HG03558 (cell line): ENCODE measurements around the gene MAP1B.
"Not testable (repeated sequence)": the region's sequence is repeated elsewhere in the genome, so short reads cannot be mapped to it uniquely, and the experiment has no call there.

Experiments used
- ATAC-seq: cut with Tn5 transposase; IDR thresholded peaks from one replicate; pipeline ENCODE4 v1.9.1; 2021; ENCODE audit warnings: moderate number of reproducible peaks; ENCODE audit not compliant: unreplicated experiment; ENCODE audit errors: extremely low read depth

Gene MAP1B

GRCh38 chr5:72157625-72157962 is 50.3 kb downstream of the MAP1B start:
- ATAC-seq = no peak

- ATAC-seq = no peak
Observed at GRCh38 chr5:72159501-72159911, 52.2 kb downstream of the MAP1B start.

- ATAC-seq = no peak
Observed at GRCh38 chr5:72160329-72160728, 53.1 kb downstream of the MAP1B start.

DNA sequence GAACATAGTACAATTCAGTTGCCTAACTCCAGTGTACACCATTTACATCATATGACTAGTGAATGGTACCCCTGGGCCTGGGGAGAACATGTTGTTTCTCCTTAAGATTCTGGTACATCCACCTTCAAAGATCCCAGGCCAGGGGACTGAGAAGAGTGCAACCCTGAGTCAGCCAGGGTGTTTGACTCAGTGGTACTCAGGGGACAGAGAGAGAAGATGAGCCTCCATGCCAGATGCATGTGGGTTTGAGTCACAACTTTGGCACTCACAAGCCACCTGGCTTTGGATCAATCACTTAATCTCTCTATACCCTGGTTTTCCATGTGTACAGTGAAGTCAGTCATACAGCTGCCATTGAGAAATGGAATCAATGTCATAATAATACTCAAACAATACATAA is 53.7 kb downstream of the MAP1B start:
- no peak for ATAC-seq

GRCh38 chr5:72161951-72162350 is 54.7 kb downstream of the MAP1B start:
- ATAC-seq = no peak

- no peak for ATAC-seq
Observed at GRCh38 chr5:72163349-72163983, 56.2 kb downstream of the MAP1B start.

DNA sequence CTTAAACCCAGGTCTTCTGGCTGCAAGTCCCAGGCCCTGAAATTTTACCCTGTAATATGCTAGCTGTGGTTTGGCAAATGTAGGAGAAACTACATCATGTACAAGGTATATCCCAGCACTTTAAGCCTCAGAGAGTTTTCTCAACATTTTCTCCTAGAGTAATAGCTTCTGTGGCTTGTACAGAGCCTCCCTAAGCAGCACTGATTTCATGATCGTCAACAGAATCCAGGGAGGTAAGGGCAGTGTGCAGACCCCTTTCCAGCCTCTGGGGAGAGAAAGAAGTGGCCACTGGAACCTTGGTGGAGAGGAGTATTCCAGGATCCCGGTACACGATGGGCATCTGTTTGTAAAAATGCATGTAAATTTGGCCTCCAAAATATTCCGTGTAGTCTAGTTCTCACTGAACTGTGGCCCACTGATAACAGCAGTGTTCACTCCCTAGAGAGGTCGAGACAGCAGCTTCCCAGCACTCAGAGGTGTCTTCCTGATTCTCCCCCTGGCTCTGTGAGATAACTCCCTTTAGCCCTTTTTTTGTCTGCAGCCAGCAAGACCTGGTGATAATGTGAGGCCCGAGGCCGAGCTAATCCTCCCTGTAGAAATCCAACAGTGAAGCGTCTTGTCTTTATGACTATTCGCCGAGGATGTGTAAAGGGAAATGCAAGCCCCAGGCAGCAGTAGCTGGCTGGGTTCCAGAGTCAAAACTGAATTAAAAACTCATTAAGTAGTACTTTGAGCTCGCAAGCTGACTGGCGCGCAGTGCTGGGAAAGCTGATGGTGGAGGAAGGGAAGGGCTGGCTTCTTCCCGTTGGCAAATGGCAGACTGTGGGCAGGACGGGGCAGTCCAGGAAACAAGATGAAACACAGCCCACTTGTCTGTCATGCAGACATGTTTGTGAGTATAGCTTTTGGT is 59.0 kb downstream of the MAP1B start:
- ATAC-seq = no peak

DNA sequence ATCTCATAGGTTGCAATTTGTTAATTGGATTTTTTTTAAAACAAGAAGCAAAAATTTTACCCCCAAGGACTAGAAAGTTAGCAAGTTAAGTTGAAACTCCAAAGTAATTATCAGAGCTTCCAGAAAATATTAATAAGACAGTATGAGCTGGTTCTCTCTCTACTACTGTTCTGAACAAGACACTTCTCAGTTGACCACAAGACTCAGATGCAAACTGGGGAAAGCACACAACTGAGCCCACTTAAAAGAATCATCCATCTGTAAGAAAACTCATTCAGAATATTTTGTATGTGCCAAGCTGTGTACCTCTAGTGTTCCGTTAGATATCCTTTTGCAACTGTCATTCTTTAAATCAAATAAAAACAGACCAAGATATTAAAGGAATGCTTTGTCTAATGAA is 60.0 kb downstream of the MAP1B start:
- no peak for ATAC-seq

GRCh38 chr5:72167804-72168203 is 60.5 kb downstream of the MAP1B start:
- ATAC-seq = no peak

GRCh38 chr5:72170101-72170500 is 62.8 kb downstream of the MAP1B start:
- ATAC-seq = no peak

- ATAC-seq = not testable (repeated sequence)
Observed at GRCh38 chr5:72171181-72171580, 63.9 kb downstream of the MAP1B start.

DNA sequence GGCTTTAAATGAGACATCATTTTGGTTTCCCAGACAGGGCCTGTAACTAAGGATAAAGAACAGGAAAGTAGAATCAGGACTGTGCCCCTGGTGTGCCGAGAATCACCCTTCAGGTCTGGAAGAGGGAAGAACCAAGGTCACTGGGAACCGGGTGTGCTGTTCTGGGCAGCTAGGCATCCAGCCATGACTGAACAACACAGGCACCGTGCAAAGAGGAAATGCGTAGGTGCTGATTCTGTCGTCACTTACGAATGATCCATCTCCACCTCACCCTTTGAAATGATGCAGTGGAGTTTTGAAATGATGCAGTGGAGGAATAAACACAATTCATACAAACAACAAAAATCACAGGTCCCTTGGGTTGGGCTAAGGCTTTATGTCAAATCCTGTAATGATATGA is 64.4 kb downstream of the MAP1B start:
- ATAC-seq = no peak

DNA sequence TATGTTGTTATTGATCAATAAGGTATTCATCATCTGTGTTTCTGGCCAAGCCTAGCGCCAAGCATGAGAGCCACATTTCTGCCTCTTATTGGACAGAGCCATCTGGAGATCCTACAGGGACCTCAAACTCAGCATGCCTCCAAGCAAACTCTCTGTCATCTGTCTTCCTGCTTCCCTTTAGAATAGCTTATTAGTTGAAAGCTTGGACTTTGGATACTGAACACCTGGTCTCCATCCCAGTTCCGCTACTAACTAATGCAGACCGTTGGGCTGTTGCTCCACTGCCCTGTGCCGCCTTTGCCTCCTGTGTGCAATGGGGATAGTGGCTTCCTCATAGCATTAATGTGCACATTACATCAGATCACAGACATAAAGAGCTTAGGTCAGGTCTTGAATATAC is 65.5 kb downstream of the MAP1B start:
- ATAC-seq = no peak

GRCh38 chr5:72177538-72177937 is 70.3 kb downstream of the MAP1B start:
- no peak for ATAC-seq

GRCh38 chr5:72179028-72179815 is 71.9 kb downstream of the MAP1B start:
- no peak for ATAC-seq

- no peak for ATAC-seq
Observed at GRCh38 chr5:72179816-72180440, 72.7 kb downstream of the MAP1B start.

- no peak for ATAC-seq
Observed at GRCh38 chr5:72180925-72181324, 73.7 kb downstream of the MAP1B start.

DNA sequence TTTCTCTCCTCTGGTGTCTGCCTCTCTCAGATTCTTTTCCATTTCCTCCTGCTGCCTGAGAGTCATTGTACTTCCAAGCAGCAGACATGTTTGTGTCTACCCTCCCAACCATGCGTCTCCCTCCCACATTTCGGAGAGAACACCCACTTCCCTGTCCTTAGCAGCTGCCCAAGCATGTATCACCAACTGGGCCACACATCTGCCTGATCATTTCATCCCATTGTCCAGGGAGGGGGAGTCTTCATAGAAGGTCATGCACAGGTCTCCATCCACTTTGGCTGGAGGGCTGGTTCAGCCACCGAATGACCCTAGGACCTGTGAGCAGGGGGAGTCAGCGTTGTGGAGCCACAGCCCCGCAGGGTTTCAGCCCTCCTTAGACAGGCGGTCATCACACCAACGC is 75.4 kb downstream of the MAP1B start:
- no peak for ATAC-seq

DNA sequence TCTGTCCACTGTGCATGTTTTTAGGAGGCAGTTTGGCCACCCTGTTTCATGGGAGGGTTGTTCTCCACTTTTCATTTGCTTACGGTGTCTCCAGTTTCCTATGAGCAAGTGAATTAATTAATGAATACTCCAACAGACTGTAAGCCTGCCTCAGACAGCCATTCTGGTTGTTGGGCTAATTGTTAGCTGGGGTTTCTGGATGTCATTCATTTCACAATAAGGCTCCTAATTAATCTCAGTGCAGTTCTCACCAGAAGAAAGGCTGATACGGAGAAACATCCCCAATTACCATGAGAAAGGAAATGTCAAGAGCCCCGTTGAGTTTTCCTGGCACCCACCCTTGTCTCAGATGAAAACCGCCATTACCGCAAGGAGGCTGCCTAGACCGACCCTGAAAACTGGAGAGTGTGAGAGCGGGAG is 75.8 kb downstream of the MAP1B start:
- ATAC-seq = no peak

DNA sequence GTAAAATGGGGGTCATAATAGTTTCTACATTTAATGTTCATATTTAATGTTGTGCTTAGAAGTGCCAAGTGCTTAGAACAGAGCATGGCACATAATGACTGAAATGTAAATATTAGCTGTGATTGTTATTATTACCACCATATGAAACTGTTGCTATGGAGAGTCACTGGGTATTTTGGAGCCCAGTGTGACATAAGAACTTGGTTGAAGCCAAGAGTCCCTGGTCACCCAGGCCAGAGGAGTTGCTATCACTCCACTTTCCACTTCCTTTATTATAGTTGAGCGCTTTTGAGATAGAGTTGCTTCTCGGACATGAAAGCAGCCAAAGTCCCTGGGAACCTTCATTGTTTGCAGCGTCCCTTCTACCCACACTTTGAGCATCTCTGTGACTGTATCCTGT is 77.1 kb downstream of the MAP1B start:
- ATAC-seq = no peak
